Measurements from ENCODE around the gene TMEM263.
"Not testable (repeated sequence)": the region's sequence is repeated elsewhere in the genome, so short reads cannot be mapped to it uniquely, and the experiment has no call there.

The TMEM263 gene

GRCh38 chr12:106986625-106987389 is 31.1 kb downstream of the TMEM263 start, which contains the start of gene MTERF2:
Gene MTERF2 (minus strand): TSS chr12:106987146. CDS start chr12:106978714, 8,432 bp downstream.
- DNase-seq = peak; percentile 82

GRCh38 chr12:106987846-106988245 is 32.1 kb downstream of the TMEM263 start:
- no peak for DNase-seq

- DNase-seq = no peak
Measured at GRCh38 chr12:106994579-106995220, 39.0 kb downstream of the TMEM263 start.

GRCh38 chr12:106996102-106996501 is 40.4 kb downstream of the TMEM263 start:
- not testable (repeated sequence) for DNase-seq

DNA sequence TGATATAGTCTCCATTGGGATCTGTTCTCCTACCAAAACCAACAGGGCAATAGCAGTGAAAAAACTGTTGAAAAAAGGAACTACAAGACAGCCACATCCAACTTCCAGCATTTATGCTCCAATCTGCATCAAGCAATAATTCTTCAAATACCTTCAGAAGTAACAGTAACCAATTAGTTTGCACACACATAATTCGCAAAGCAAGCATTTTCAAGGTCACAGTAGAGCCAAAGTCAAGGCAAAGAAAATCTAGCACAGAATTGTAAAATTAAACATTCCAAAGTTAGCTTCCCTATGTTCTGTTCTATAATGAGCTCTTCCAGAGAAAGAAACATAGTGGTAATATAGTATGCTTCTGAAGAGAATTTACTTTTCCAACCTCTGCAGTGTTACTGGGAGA is 42.2 kb downstream of the TMEM263 start:
- DNase-seq = no peak

GRCh38 chr12:106999446-106999845 is 43.7 kb downstream of the TMEM263 start:
- no peak for DNase-seq

- DNase-seq = not testable (repeated sequence)
Measured at GRCh38 chr12:107002665-107003064, 47.0 kb downstream of the TMEM263 start.

- DNase-seq = no peak
Measured at GRCh38 chr12:107007411-107007810, 51.7 kb downstream of the TMEM263 start.

DNA sequence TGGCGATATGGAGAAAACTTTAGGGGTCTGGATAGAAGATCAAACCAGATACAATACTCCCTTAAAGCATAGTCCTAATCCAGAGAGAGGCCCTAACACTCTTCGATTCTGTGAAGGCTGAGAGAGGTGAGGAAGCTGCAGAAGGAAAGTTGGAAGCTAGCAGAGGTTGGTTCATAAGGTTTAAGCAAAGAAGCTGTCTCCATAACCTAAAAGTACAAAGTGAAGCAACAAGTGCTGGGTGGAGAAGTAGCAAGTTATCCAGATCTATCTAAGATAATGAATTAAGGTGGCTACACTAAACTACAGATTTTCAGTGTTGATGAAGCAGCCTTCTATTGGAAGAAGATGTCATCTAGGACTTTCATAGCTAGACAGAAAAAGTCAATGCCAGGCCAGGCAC is 55.8 kb downstream of the TMEM263 start:
- no peak for DNase-seq

- DNase-seq = no peak
Measured at GRCh38 chr12:107012736-107013425, 57.2 kb downstream of the TMEM263 start.

- peak; percentile 8 for DNase-seq
Measured at GRCh38 chr12:107014055-107014454, 58.3 kb downstream of the TMEM263 start.

- DNase-seq = no peak
Measured at GRCh38 chr12:107017042-107017441, 61.3 kb downstream of the TMEM263 start.

- DNase-seq = no peak
Measured at GRCh38 chr12:107019546-107019945, 63.8 kb downstream of the TMEM263 start.

All from NCI-H526 treated with DMSO at 0.1 percent for 48 hours (cell line).